GM12878 (cell line): ENCODE data around the gene SMARCD1. TPM values are rescaled to one million over a fixed set of nuclear protein-coding genes. Genes with fewer than 3 reads are reported as not detected.

Source experiments
- ATAC-seq: fragments of 200-7000 bp; cut with Tn5 transposase; 3 replicates; pipeline ENCODE4 v1.9.1; 2020; ENCODE audit warnings: mild to moderate bottlenecking, moderate library complexity
- BruUV-seq: library from RNA; stranded (reverse); fragments of 400-500 nt; replicated peaks from 2 replicates; lab custom pipeline; 2021; lab: Mats Ljungman, UMichigan
- CTCF ChIA-PET: fragments of 300-600 bp; sonication (Branson Sonifier 250); formaldehyde crosslinking; extraction: SDS; loops from one replicate; lab custom pipeline; 2021; ENCODE audit warnings: inconsistent platforms; lab: Yijun Ruan, JAX
- POLR2A ChIA-PET: fragments of 350-600 bp; formaldehyde crosslinking; extraction: SDS; loops from one replicate; lab custom pipeline; 2021; ENCODE audit warnings: inconsistent platforms; lab: Charles Lee
- RAD21 ChIA-PET: fragments of 300-600 bp; sonication (Branson Sonifier 250); formaldehyde crosslinking; loops from one replicate; lab custom pipeline; 2023; ENCODE audit warnings: antibody characterized with exemption; ENCODE audit not compliant: unreplicated experiment; lab: Charles Lee
- SMC1A ChIA-PET: fragments of 300-600 bp; sonication (Branson Sonifier 250); formaldehyde crosslinking; loops from one replicate; lab custom pipeline; 2023; ENCODE audit not compliant: unreplicated experiment, uncharacterized antibody; lab: Charles Lee
- DNase-seq: peaks from one replicate; pipeline ENCODE4 v3.0.0-alpha.2; 2011; ENCODE audit warnings: low read depth, low spot score
- FAIRE-seq: peaks from 3 replicates; lab custom pipeline; 2011; peaks lifted over from hg19 to GRCh38; lab: Jason Lieb, UNC
- H2AFZ ChIP-seq: 2 replicates; pipeline ENCODE4 v1.6.0; 2011; ENCODE audit warnings: low read depth, low read length, control low read depth; ENCODE audit not compliant: control insufficient read depth
- H3K27ac ChIP-seq: 2 replicates; pipeline ENCODE4 v1.5.1; 2011; ENCODE audit warnings: control low read depth; ENCODE audit not compliant: control insufficient read depth, insufficient read depth
- H3K27me3 ChIP-seq, 2 experiments: replicated peaks in 1 of 2; 2 replicates each; pipeline versions ENCODE4 v1.6.0 to v1.6.1; 2011; ENCODE audit warnings: low read length in 1 of 2; ENCODE audit not compliant: control insufficient read depth in 2 of 2, insufficient read depth in 2 of 2
- H3K36me3 ChIP-seq, 2 experiments: 2 replicates each; pipeline ENCODE4 v1.5.1; 2011; ENCODE audit warnings: low read length in 1 of 2; ENCODE audit not compliant: control insufficient read depth in 2 of 2, insufficient read depth in 2 of 2
- H3K4me1 ChIP-seq: 2 replicates; pipeline ENCODE4 v1.6.1; 2011; ENCODE audit warnings: mild to moderate bottlenecking, low read length, moderate library complexity, mixed read lengths; ENCODE audit not compliant: control insufficient read depth, insufficient read depth
- H3K4me2 ChIP-seq: 2 replicates; pipeline ENCODE4 v1.6.0; 2011; ENCODE audit warnings: control low read depth; ENCODE audit not compliant: control insufficient read depth, insufficient read depth
- H3K4me3 ChIP-seq: fragments of 200-600 bp; sonication (generic); 2 replicates; pipeline ENCODE4 v1.5.1; 2016
- H3K79me2 ChIP-seq: 2 replicates; pipeline ENCODE4 v1.6.0; 2011; ENCODE audit warnings: low read length; ENCODE audit not compliant: control insufficient read depth, insufficient read depth
- H3K9ac ChIP-seq: 2 replicates; pipeline ENCODE4 v1.8.0; 2011; ENCODE audit warnings: low read length, control low read depth, mixed read lengths; ENCODE audit not compliant: control insufficient read depth, insufficient read depth
- H3K9me3 ChIP-seq: replicated peaks from 3 replicates; pipeline ENCODE4 v1.5.1; 2011; ENCODE audit warnings: mild to moderate bottlenecking, low read length; ENCODE audit not compliant: control insufficient read depth, insufficient read depth
- H4K20me1 ChIP-seq: 2 replicates; pipeline ENCODE4 v1.6.0; 2011; ENCODE audit not compliant: control insufficient read depth, insufficient read depth
- ASH2L ChIP-seq: fragments of 300-600, 200-600 bp; sonication (generic); IDR thresholded peaks from 2 replicates; pipeline ENCODE4 v1.6.1; 2017; ENCODE audit warnings: low read depth, mild to moderate bottlenecking, borderline replicate concordance
- JUND ChIP-seq: IDR thresholded peaks from 2 replicates; pipeline ENCODE4 v1.6.1; 2012; ENCODE audit warnings: low read depth, mild to moderate bottlenecking, low read length, improper control_type of control experiment, moderate library complexity
- MXI1 ChIP-seq: fragments of 150-350 bp; IDR thresholded peaks from 2 replicates; pipeline ENCODE4 v1.6.1; 2011; ENCODE audit warnings: low read depth, mild to moderate bottlenecking, inconsistent platforms, low read length, improper control_type of control experiment
- MYB ChIP-seq: fragments of 150-350 bp; IDR thresholded peaks from 2 replicates; pipeline ENCODE4 v1.6.1; 2014; ENCODE audit warnings: mild to moderate bottlenecking, low read depth, low read length, borderline replicate concordance
- NR2C2 ChIP-seq: IDR thresholded peaks from 2 replicates; pipeline ENCODE4 v1.6.1; 2011; ENCODE audit warnings: borderline replicate concordance, low read depth; ENCODE audit not compliant: control insufficient read depth, insufficient read length
- SMARCA5 ChIP-seq: fragments of 450-650 bp; IDR thresholded peaks from 2 replicates; pipeline ENCODE4 v1.6.1; 2017; ENCODE audit warnings: mild to moderate bottlenecking
- TAF1 ChIP-seq: IDR thresholded peaks from 2 replicates; pipeline ENCODE4 v1.6.1; 2011; ENCODE audit warnings: mild to moderate bottlenecking, low read depth, low read length, borderline replicate concordance
- TARDBP ChIP-seq: IDR thresholded peaks from 2 replicates; pipeline ENCODE4 v1.6.1; 2016; ENCODE audit warnings: borderline replicate concordance
- ZSCAN29 ChIP-seq: fragments of 450-650 bp; IDR thresholded peaks from 2 replicates; pipeline ENCODE4 v1.6.1; 2017; ENCODE audit warnings: mild to moderate bottlenecking, moderate library complexity
- WGBS: methylation state at CpG from one replicate; pipeline ENCODE4 v1.1.6; 2016; ENCODE audit warnings: low lambda C conversion rate; ENCODE audit not compliant: insufficient replicate concordance, insufficient coverage; ENCODE audit errors: missing lambda C conversion rate; 5-methylcytosine and 5-hydroxymethylcytosine counted together
- in situ Hi-C: fragments of 300-500 bp; cut with MboI; formaldehyde crosslinking; loops from 9 replicates; pipeline ENCODE4 v1.14.3; 2018; ENCODE audit warnings: mixed read lengths
- intact Hi-C: fragments of 100-400 bp; cut with micrococcal nuclease; formaldehyde crosslinking; loops from one replicate; pipeline ENCODE4 v1.14.2; 2022; ENCODE audit not compliant: unreplicated experiment
- polyA plus RNA-seq, 11 experiments: library from polyadenylated mRNA; depleted of rRNA in 4 of 11; unstranded in 6 of 11; stranded (reverse) in 5 of 11; fragments of >200 nt; fragmentation: Nextera tagmentation in 4 of 11; fragmentation: Illumina TruSeq in 1 of 11; extraction: Ambion mirVana in 4 of 11; extraction: Trizol in 1 of 11; gene quantifications; 1 replicate in 1 of 11; 2 replicates in 10 of 11; pipeline versions ENCODE4 v1.2.1 to v1.2.3, GENCODE V29; 2011 to 2016; ENCODE audit warnings: inconsistent platforms in 2 of 11, missing spikeins in 2 of 11, low read depth in 1 of 11
- total RNA-seq, 4 experiments: library from RNA; depleted of rRNA in 3 of 4; stranded (reverse); fragments of >200 nt in 3 of 4; fragmentation: Illumina TruSeq in 1 of 4; extraction: Trizol in 1 of 4; gene quantifications; 2 replicates each; pipeline versions ENCODE4 v1.2.1 to v1.2.3, GENCODE V29; 2013 to 2021
- TF ChIP-seq, protein P1 (sequence below): fragments of 150-350 bp; IDR thresholded peaks from 2 replicates; pipeline ENCODE4 v1.6.1; 2014; ENCODE audit warnings: mild to moderate bottlenecking, low read depth, low read length
- TF ChIP-seq, protein P2 (sequence below): fragments of 450-650 bp; IDR thresholded peaks from 2 replicates; pipeline ENCODE4 v1.6.1; 2018; ENCODE audit warnings: mild to moderate bottlenecking, low read depth, moderate library complexity; ENCODE audit not compliant: partially characterized antibody
- TF ChIP-seq, protein P3 (sequence below): fragments of 450-650 bp; IDR thresholded peaks from 2 replicates; pipeline ENCODE4 v1.6.1; 2017; ENCODE audit warnings: mild to moderate bottlenecking, moderate library complexity

Gene SMARCD1
- total and polyA plus RNA-seq, 10 of the 15 experiments (the other 5 are each of a cell fraction or from before 2014, with no cell fraction given): 1.4 to 92.4 (median 58.9) TPM

DNA sequence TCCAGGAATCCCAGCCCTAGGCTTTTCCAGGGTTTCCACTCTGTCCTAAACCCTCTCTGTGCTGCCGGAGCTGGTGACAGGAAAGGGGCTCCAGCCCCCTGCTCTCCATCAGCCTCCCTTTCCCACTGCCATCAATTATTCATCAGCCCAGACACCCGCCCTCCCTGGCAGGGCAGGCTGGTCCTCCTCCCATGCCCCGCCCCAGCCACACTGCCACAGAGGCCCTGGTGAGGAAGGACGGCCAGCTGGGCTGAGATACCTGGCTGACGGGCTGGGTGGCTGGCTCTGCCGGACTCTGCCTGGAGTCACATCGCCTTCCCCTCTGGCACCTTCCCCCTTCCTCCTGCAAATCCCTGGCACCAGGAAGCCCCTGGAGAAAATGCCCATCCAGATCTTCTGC, 11.9 kb upstream of the SMARCD1 start:
- no peaks in the 10 kb centered on the region; the same call in 1 of the 2 replicates for H3K4me1 ChIP-seq
- no peak overlapping the region for H3K27ac ChIP-seq
- RAD21 ChIA-PET: interaction anchor here (1.2 to 1.6 kb wide), 3 partner anchors 37 to 113 kb away, joined by 3 to 4 read pairs (median 4); partner anchors contain the start of gene CERS5
- FAIRE-seq (no peak), DNase-seq (no peak), ATAC-seq (no peak)
- no peaks in the 10 kb centered on the region for H3K9me3 ChIP-seq
- no peak overlapping the region for H3K9ac ChIP-seq
- no peaks in the 10 kb centered on the region for H3K27me3 ChIP-seq
- no peak overlapping the region for H2AFZ ChIP-seq
- no peak overlapping the region for H3K4me3 ChIP-seq
- CTCF ChIA-PET: interaction anchor here (0.7 to 5.3 kb wide), 8 partner anchors 12 to 241 kb away, joined by 3 to 50 read pairs (median 6); partner anchors contain the start of gene SMARCD1
- TF ChIP-seq TAF1 (no peak), SMARCA5 (no peak), MYB (no peak), MXI1 (no peak), ASH2L (no peak), TARDBP (no peak), ZSCAN29 (no peak), JUND (no peak), NR2C2 (no peak)
- TF ChIP-seq, protein P1, sequence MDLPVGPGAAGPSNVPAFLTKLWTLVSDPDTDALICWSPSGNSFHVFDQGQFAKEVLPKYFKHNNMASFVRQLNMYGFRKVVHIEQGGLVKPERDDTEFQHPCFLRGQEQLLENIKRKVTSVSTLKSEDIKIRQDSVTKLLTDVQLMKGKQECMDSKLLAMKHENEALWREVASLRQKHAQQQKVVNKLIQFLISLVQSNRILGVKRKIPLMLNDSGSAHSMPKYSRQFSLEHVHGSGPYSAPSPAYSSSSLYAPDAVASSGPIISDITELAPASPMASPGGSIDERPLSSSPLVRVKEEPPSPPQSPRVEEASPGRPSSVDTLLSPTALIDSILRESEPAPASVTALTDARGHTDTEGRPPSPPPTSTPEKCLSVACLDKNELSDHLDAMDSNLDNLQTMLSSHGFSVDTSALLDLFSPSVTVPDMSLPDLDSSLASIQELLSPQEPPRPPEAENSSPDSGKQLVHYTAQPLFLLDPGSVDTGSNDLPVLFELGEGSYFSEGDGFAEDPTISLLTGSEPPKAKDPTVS: no peak
- TF ChIP-seq, protein P2, sequence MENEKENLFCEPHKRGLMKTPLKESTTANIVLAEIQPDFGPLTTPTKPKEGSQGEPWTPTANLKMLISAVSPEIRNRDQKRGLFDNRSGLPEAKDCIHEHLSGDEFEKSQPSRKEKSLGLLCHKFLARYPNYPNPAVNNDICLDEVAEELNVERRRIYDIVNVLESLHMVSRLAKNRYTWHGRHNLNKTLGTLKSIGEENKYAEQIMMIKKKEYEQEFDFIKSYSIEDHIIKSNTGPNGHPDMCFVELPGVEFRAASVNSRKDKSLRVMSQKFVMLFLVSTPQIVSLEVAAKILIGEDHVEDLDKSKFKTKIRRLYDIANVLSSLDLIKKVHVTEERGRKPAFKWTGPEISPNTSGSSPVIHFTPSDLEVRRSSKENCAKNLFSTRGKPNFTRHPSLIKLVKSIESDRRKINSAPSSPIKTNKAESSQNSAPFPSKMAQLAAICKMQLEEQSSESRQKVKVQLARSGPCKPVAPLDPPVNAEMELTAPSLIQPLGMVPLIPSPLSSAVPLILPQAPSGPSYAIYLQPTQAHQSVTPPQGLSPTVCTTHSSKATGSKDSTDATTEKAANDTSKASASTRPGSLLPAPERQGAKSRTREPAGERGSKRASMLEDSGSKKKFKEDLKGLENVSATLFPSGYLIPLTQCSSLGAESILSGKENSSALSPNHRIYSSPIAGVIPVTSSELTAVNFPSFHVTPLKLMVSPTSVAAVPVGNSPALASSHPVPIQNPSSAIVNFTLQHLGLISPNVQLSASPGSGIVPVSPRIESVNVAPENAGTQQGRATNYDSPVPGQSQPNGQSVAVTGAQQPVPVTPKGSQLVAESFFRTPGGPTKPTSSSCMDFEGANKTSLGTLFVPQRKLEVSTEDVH: no peak
- TF ChIP-seq, protein P3, sequence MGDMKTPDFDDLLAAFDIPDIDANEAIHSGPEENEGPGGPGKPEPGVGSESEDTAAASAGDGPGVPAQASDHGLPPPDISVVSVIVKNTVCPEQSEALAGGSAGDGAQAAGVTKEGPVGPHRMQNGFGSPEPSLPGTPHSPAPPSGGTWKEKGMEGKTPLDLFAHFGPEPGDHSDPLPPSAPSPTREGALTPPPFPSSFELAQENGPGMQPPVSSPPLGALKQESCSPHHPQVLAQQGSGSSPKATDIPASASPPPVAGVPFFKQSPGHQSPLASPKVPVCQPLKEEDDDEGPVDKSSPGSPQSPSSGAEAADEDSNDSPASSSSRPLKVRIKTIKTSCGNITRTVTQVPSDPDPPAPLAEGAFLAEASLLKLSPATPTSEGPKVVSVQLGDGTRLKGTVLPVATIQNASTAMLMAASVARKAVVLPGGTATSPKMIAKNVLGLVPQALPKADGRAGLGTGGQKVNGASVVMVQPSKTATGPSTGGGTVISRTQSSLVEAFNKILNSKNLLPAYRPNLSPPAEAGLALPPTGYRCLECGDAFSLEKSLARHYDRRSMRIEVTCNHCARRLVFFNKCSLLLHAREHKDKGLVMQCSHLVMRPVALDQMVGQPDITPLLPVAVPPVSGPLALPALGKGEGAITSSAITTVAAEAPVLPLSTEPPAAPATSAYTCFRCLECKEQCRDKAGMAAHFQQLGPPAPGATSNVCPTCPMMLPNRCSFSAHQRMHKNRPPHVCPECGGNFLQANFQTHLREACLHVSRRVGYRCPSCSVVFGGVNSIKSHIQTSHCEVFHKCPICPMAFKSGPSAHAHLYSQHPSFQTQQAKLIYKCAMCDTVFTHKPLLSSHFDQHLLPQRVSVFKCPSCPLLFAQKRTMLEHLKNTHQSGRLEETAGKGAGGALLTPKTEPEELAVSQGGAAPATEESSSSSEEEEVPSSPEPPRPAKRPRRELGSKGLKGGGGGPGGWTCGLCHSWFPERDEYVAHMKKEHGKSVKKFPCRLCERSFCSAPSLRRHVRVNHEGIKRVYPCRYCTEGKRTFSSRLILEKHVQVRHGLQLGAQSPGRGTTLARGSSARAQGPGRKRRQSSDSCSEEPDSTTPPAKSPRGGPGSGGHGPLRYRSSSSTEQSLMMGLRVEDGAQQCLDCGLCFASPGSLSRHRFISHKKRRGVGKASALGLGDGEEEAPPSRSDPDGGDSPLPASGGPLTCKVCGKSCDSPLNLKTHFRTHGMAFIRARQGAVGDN: no peak
- no peak overlapping the region for H3K4me2 ChIP-seq
- H3K79me2 ChIP-seq: no peaks in the 10 kb centered on the region
- BruUV-seq: no TSS peak
- SMC1A ChIA-PET: interaction anchor here (2.1 kb wide), 1 partner anchor 103 kb away, joined by 8 read pairs; no protein-coding TSS in a partner anchor
- in situ Hi-C loops: no loop called here
- POLR2A ChIA-PET: interaction anchor here (0.5 kb wide), 2 partner anchors 24 to 459 kb away, joined by 3 read pairs; no protein-coding TSS in a partner anchor
- no peaks in the 10 kb centered on the region for H3K36me3 ChIP-seq
- intact Hi-C loops: loop anchor here (5.0 to 10.0 kb wide), 2 partner anchors 206 to 332 kb away; partner anchors contain the start of gene LARP4
- WGBS: 40% methylated on average over 7 of the region's 7 CpGs
- H4K20me1 ChIP-seq: no peaks in the 10 kb centered on the region
